ENCODE results near the gene HIPK2.

HIPK2 gene

GRCh38 chr7:139548302-139549028 lies 229.3 kb downstream of the HIPK2 start:
- H3K27ac ChIP-seq, result no peak overlapping the region
- TF ChIP-seq CTCF (conservative IDR thresholded peaks at IDR 0.05), result no peak
- no peak for TF ChIP-seq ZFX (IDR thresholded peaks at IDR 0.05)

- no peak for TF ChIP-seq ZFX (IDR thresholded peaks at IDR 0.05)
- no peak for TF ChIP-seq CTCF (conservative IDR thresholded peaks at IDR 0.05)
- H3K27ac ChIP-seq, result no peak overlapping the region
These were observed 233.2 kb downstream of the HIPK2 start for GRCh38 chr7:139544645-139545044.

- TF ChIP-seq ZFX (IDR thresholded peaks at IDR 0.05) (no peak), CTCF (conservative IDR thresholded peaks at IDR 0.05) (no peak)
- no peak overlapping the region for H3K27ac ChIP-seq
These were observed 233.8 kb downstream of the HIPK2 start for GRCh38 chr7:139543801-139544603.

GRCh38 chr7:139542308-139543151 lies 235.3 kb downstream of the HIPK2 start:
- no peak overlapping the region for H3K27ac ChIP-seq
- TF ChIP-seq ZFX (IDR thresholded peaks at IDR 0.05), result no peak
- TF ChIP-seq CTCF (conservative IDR thresholded peaks at IDR 0.05), result no peak

GRCh38 chr7:139541600-139542307 lies 236.0 kb downstream of the HIPK2 start:
- no peak for TF ChIP-seq ZFX (IDR thresholded peaks at IDR 0.05)
- no peak for TF ChIP-seq CTCF (conservative IDR thresholded peaks at IDR 0.05)
- H3K27ac ChIP-seq, result no peak overlapping the region

GRCh38 chr7:139540203-139540602 lies 237.6 kb downstream of the HIPK2 start:
- TF ChIP-seq CTCF (conservative IDR thresholded peaks at IDR 0.05) (no peak), ZFX (IDR thresholded peaks at IDR 0.05) (no peak)
- H3K27ac ChIP-seq, result no peak overlapping the region
